Tibial artery (tissue), 4 donors: ENCODE measurements around the gene TMEM106B.

ENCODE experiments used
- DNase-seq, 2 donors: peaks; one replicate each; pipeline ENCODE4 v3.0.0-alpha.2; 2019
- H3K27ac ChIP-seq, 2 donors: fragments of 200-600 bp; sonication (generic) in 1 of 2; 1 replicate in 1 of 2; 2 replicates in 1 of 2; pipeline ENCODE4 v1.5.1; 2018 to 2019; ENCODE audit warnings: mild to moderate bottlenecking in 1 of 2
- H3K27me3 ChIP-seq, 2 donors: fragments of 200-600 bp; sonication (generic) in 1 of 2; one replicate each; pipeline versions ENCODE4 v1.5.1 to v1.6.0; 2016 to 2019
- H3K36me3 ChIP-seq, 3 donors: fragments of 200-600 bp; sonication (generic) in 2 of 3; one replicate each; pipeline ENCODE4 v1.5.1; 2016 to 2019; ENCODE audit warnings: mild to moderate bottlenecking in 2 of 3
- H3K4me1 ChIP-seq, 4 donors: fragments of 200-600 bp; sonication (generic) in 2 of 4; 1 replicate in 3 of 4; 2 replicates in 1 of 4; pipeline ENCODE4 v1.5.1; 2016 to 2019
- H3K4me3 ChIP-seq, 2 donors: fragments of 200-600 bp; sonication (generic) in 1 of 2; 1 replicate in 1 of 2; 2 replicates in 1 of 2; pipeline ENCODE4 v1.5.1; 2018 to 2019; ENCODE audit warnings: mild to moderate bottlenecking in 2 of 2
- H3K9me3 ChIP-seq, 3 donors: fragments of 200-600 bp; sonication (generic) in 1 of 3; one replicate each; pipeline ENCODE4 v1.5.1; 2016 to 2019
- CTCF ChIP-seq, 2 experiments: fragments of 200-600 bp in 1 of 2; fragments of 450-650 bp in 1 of 2; IDR thresholded peaks; one replicate each; pipeline ENCODE4 v1.5.1; 2017 to 2019; ENCODE audit warnings: antibody characterized with exemption in 2 of 2, mild to moderate bottlenecking in 1 of 2, moderate library complexity in 1 of 2
- intact Hi-C: fragments of 100-400 bp; cut with DNase I; formaldehyde crosslinking; loops from one replicate; pipeline ENCODE4 v1.15.0; 2023; ENCODE audit warnings: low total_unique reads

The TMEM106B gene

GRCh38 chr7:12178317-12178716 is 32.8 kb upstream of the TMEM106B start:
- no peak for DNase-seq
- intact Hi-C loops = no loop called here
- H3K27ac ChIP-seq = no peak overlapping the region
- H3K4me1 ChIP-seq = no peaks in the 10 kb centered on the region
- H3K36me3 ChIP-seq = no peaks in the 10 kb centered on the region
- H3K27me3 ChIP-seq = no peaks in the 10 kb centered on the region
- H3K9me3 ChIP-seq = no peaks in the 10 kb centered on the region
- no peak overlapping the region for H3K4me3 ChIP-seq
- no peak for TF ChIP-seq CTCF (IDR thresholded peaks at IDR 0.05)

GRCh38 chr7:12194426-12194825 is 16.7 kb upstream of the TMEM106B start:
- no peak for TF ChIP-seq CTCF (IDR thresholded peaks at IDR 0.05)
- Histone ChIP-seq H3K27me3 (no peaks in the 10 kb centered on the region), H3K4me1 (no peaks in the 10 kb centered on the region), H3K36me3 (no peaks in the 10 kb centered on the region), H3K27ac (no peak overlapping the region), H3K9me3 (no peaks in the 10 kb centered on the region), H3K4me3 (no peak overlapping the region)
- intact Hi-C loops = no loop called here
- no peak for DNase-seq

- Histone ChIP-seq H3K4me1 (no peaks in the 10 kb centered on the region), H3K27me3 (no peaks in the 10 kb centered on the region), H3K36me3 (no peaks in the 10 kb centered on the region), H3K27ac (no peak overlapping the region), H3K4me3 (no peak overlapping the region), H3K9me3 (no peaks in the 10 kb centered on the region)
- no peak for DNase-seq
- no peak for TF ChIP-seq CTCF (IDR thresholded peaks at IDR 0.05)
- intact Hi-C loops = no loop called here
Observed at GRCh38 chr7:12196386-12196785, 14.7 kb upstream of the TMEM106B start.

GRCh38 chr7:12199363-12199762 is 11.7 kb upstream of the TMEM106B start:
- Histone ChIP-seq H3K4me1 (no peaks in the 10 kb centered on the region), H3K27ac (no peak overlapping the region), H3K9me3 (no peaks in the 10 kb centered on the region), H3K36me3 (no peaks in the 10 kb centered on the region), H3K27me3 (no peaks in the 10 kb centered on the region), H3K4me3 (no peak overlapping the region)
- intact Hi-C loops = no loop called here
- no peak for TF ChIP-seq CTCF (IDR thresholded peaks at IDR 0.05)
- no peak for DNase-seq

- peaks cover 0 to 2% (median under 1%) of the 10 kb centered on the region in 4 donors for H3K4me1 ChIP-seq
- H3K4me3 ChIP-seq = no peak overlapping the region
- intact Hi-C loops = no loop called here
- no peak overlapping the region for H3K27ac ChIP-seq
- H3K36me3 ChIP-seq = no peaks in the 10 kb centered on the region
- H3K9me3 ChIP-seq = no peaks in the 10 kb centered on the region
- peaks cover 0 to 6% of the 10 kb centered on the region in 2 donors for H3K27me3 ChIP-seq
- TF ChIP-seq CTCF (IDR thresholded peaks at IDR 0.05) = no peak
- no peak for DNase-seq
Observed at GRCh38 chr7:12207046-12207445, 4.0 kb upstream of the TMEM106B start.

GRCh38 chr7:12209221-12209620 is 1.9 kb upstream of the TMEM106B start:
- no peak for TF ChIP-seq CTCF (IDR thresholded peaks at IDR 0.05)
- Histone ChIP-seq H3K4me1 (peaks cover 0 to 12% (median 4%) of the 10 kb centered on the region in 4 donors), H3K27ac (no peak overlapping the region), H3K4me3 (no peak overlapping the region), H3K36me3 (no peaks in the 10 kb centered on the region), H3K9me3 (no peaks in the 10 kb centered on the region), H3K27me3 (peaks cover 0 to 6% of the 10 kb centered on the region in 2 donors)
- intact Hi-C loops = no loop called here
- DNase-seq = no peak
